Globus pallidus (tissue), 1 donor: Measurements from ENCODE around the gene SNX2.
A peak's percentile ranks its signal among the peaks of the same experiment; 100 is the strongest.
"Not testable (repeated sequence)": the region's sequence is repeated elsewhere in the genome, so short reads cannot be mapped to it uniquely, and the experiment has no call there.

Source experiments
- DNase-seq: peaks from one replicate; pipeline ENCODE4 v3.0.0-alpha.2; 2015; ENCODE audit warnings: low spot score

The SNX2 gene

GRCh38 chr5:122774861-122775549, at the start of gene SNX2:
TSS of gene SNX2 (plus strand) at chr5:122775080. CDS start at chr5:122775104, 24 bp downstream.
- DNase-seq = peak; percentile 90

GRCh38 chr5:122727112-122727541, 47.8 kb upstream of the SNX2 start:
- no peak for DNase-seq

GRCh38 chr5:122730037-122730436, 44.8 kb upstream of the SNX2 start:
- no peak for DNase-seq

- DNase-seq = no peak
Measured at GRCh38 chr5:122730456-122730855, 44.4 kb upstream of the SNX2 start.

- DNase-seq = no peak
Measured at GRCh38 chr5:122736086-122736845, 38.6 kb upstream of the SNX2 start.

GRCh38 chr5:122738088-122738487, 36.8 kb upstream of the SNX2 start:
- no peak for DNase-seq

- DNase-seq = no peak
Measured at GRCh38 chr5:122741681-122742080, 33.2 kb upstream of the SNX2 start.

GRCh38 chr5:122743261-122743660, 31.6 kb upstream of the SNX2 start:
- no peak for DNase-seq

- DNase-seq = no peak
Measured at GRCh38 chr5:122745597-122745996, 29.3 kb upstream of the SNX2 start.

GRCh38 chr5:122749886-122750285, 25.0 kb upstream of the SNX2 start:
- DNase-seq = no peak

- no peak for DNase-seq
Measured at GRCh38 chr5:122751293-122751782, 23.5 kb upstream of the SNX2 start.

- no peak for DNase-seq
Measured at GRCh38 chr5:122753500-122753899, 21.4 kb upstream of the SNX2 start.

- DNase-seq = no peak
Measured at GRCh38 chr5:122755783-122756182, 19.1 kb upstream of the SNX2 start.

GRCh38 chr5:122756264-122756911, 18.5 kb upstream of the SNX2 start:
- peak; percentile 35 for DNase-seq

- no peak for DNase-seq
Measured at GRCh38 chr5:122757285-122757684, 17.6 kb upstream of the SNX2 start.

- no peak for DNase-seq
Measured at GRCh38 chr5:122759241-122760070, 15.4 kb upstream of the SNX2 start.

GRCh38 chr5:122760236-122760635, 14.6 kb upstream of the SNX2 start:
- no peak for DNase-seq

GRCh38 chr5:122761115-122761514, 13.8 kb upstream of the SNX2 start:
- DNase-seq = no peak

- not testable (repeated sequence) for DNase-seq
Measured at GRCh38 chr5:122761896-122762295, 13.0 kb upstream of the SNX2 start.

- no peak for DNase-seq
Measured at GRCh38 chr5:122766130-122766529, 8.8 kb upstream of the SNX2 start.

- DNase-seq = no peak
Measured at GRCh38 chr5:122770477-122770876, 4.4 kb upstream of the SNX2 start.

- DNase-seq = no peak
Measured at GRCh38 chr5:122772446-122772845, 2.4 kb upstream of the SNX2 start.
